CD4-positive, alpha-beta T cell (primary cell): Measurements from ENCODE around the gene LENG1. TPM values are rescaled to one million over a fixed set of nuclear protein-coding genes. Genes with fewer than 3 reads are reported as not detected.

ENCODE experiments used
- ATAC-seq: fragments of 200-7000 bp; cut with Tn5 transposase; one replicate; pipeline ENCODE4 v1.10.0; 2022; ENCODE audit warnings: mild to moderate bottlenecking; ENCODE audit not compliant: poor library complexity
- CTCF ChIA-PET: fragments of 350-600 bp; sonication (Branson Sonifier 250); formaldehyde crosslinking; loops from one replicate; lab custom pipeline; 2021; ENCODE audit warnings: antibody characterized with exemption, inconsistent platforms; lab: Charles Lee
- POLR2A ChIA-PET: fragments of 350-600 bp; sonication (Branson Sonifier 250); formaldehyde crosslinking; loops from one replicate; lab custom pipeline; 2021; ENCODE audit warnings: antibody characterized with exemption, inconsistent platforms; lab: Charles Lee
- DNase-seq, 14 experiments: peaks; one replicate each; pipeline ENCODE4 v3.0.0-alpha.2; 2013 to 2020; ENCODE audit warnings: mixed read lengths in 2 of 14
- H3K27ac ChIP-seq, 2 donors: one replicate each; pipeline versions ENCODE4 v1.5.1 to v1.7.0; 2013; ENCODE audit warnings: low read length in 2 of 2, low read depth in 1 of 2, mild to moderate bottlenecking in 1 of 2
- H3K27me3 ChIP-seq, 2 experiments: 1 replicate in 1 of 2; 2 replicates in 1 of 2; pipeline versions ENCODE4 v1.6.1 to v1.7.0; 2013; ENCODE audit warnings: low read length in 2 of 2, control low read depth in 1 of 2, mild to moderate bottlenecking in 1 of 2, moderate library complexity in 1 of 2; ENCODE audit not compliant: insufficient read depth in 2 of 2, control insufficient read depth in 1 of 2
- H3K36me3 ChIP-seq: one replicate; pipeline ENCODE4 v1.6.1; 2013; ENCODE audit warnings: low read length, control low read depth; ENCODE audit not compliant: insufficient read depth
- H3K4me1 ChIP-seq: one replicate; pipeline ENCODE4 v1.6.1; 2013; ENCODE audit warnings: low read length, control low read depth; ENCODE audit not compliant: insufficient read depth
- H3K4me3 ChIP-seq: one replicate; pipeline ENCODE4 v1.5.1; 2013; ENCODE audit warnings: mild to moderate bottlenecking, low read length, moderate library complexity
- H3K9me3 ChIP-seq, 2 experiments: 1 replicate in 1 of 2; 2 replicates in 1 of 2; pipeline versions ENCODE4 v1.6.1 to v1.7.0; 2013; ENCODE audit warnings: low read length in 2 of 2, mild to moderate bottlenecking in 2 of 2, control low read depth in 1 of 2, moderate library complexity in 1 of 2; ENCODE audit not compliant: control insufficient read depth in 1 of 2, insufficient read depth in 1 of 2
- H3K27ac Mint-ChIP-seq: one replicate; pipeline ENCODE4 v1.8.0; 2020; ENCODE audit warnings: mixed read lengths
- H3K27me3 Mint-ChIP-seq: one replicate; pipeline ENCODE4 v1.8.0; 2021; ENCODE audit warnings: mixed read lengths
- H3K36me3 Mint-ChIP-seq: one replicate; pipeline ENCODE4 v1.8.0; 2021; ENCODE audit warnings: low read depth, mixed read lengths
- H3K4me1 Mint-ChIP-seq: one replicate; pipeline ENCODE4 v1.8.0; 2021; ENCODE audit warnings: low read depth, mixed read lengths
- H3K4me3 Mint-ChIP-seq: one replicate; pipeline ENCODE4 v1.8.0; 2020; ENCODE audit warnings: mild to moderate bottlenecking, mixed read lengths
- H3K9me3 Mint-ChIP-seq: one replicate; pipeline ENCODE4 v1.8.0; 2020; ENCODE audit warnings: mixed read lengths
- CTCF ChIP-seq: fragments of 200-600 bp; IDR thresholded peaks from one replicate; pipeline ENCODE4 v1.8.0; 2022; ENCODE audit warnings: antibody characterized with exemption, mild to moderate bottlenecking
- intact Hi-C, 2 experiments: fragments of 100-400 bp; cut with DNase I in 1 of 2; cut with micrococcal nuclease in 1 of 2; formaldehyde crosslinking; loops; one replicate each; pipeline versions ENCODE4 v1.15.1 to v1.9.0; 2023 to 2025; cut with DNase I, micrococcal nuclease
- total RNA-seq, 174 experiments: library from RNA in 2 of 174; stranded (reverse) in 2 of 174; gene quantifications; one replicate each; pipeline ENCODE4 v1.2.3 and lab custom pipeline; 2021 to 2026

The LENG1 gene
- total RNA-seq, 2 experiments from 2014 or later: 14.4 to 16.0 TPM

- no peak overlapping the region for H3K27ac Mint-ChIP-seq
- H3K27ac ChIP-seq: no peak overlapping the region
- no peak for TF ChIP-seq CTCF
These were observed 8.0 kb downstream of the LENG1 start for GRCh38 chr19:54151362-54152035.

GRCh38 chr19:54149021-54149812 lies 10.3 kb downstream of the LENG1 start:
- H3K9me3 ChIP-seq: no peaks in the 10 kb centered on the region
- H3K27ac Mint-ChIP-seq: no peak overlapping the region
- no peak overlapping the region for H3K4me3 Mint-ChIP-seq
- H3K27me3 ChIP-seq: no peaks in the 10 kb centered on the region
- ChIA-PET POLR2A (interaction anchor here (1.4 to 2.8 kb wide), 2 partner anchors 10 to 12 kb away, joined by 3 to 20 read pairs; partner anchors contain the start of genes CNOT3 and LENG1), CTCF (no interaction called here)
- peaks cover 15% of the 10 kb centered on the region for H3K4me1 Mint-ChIP-seq
- ATAC-seq (no peak), DNase-seq (no peak)
- intact Hi-C loops: no loop called here
- H3K4me1 ChIP-seq: peaks cover 13% of the 10 kb centered on the region
- no peaks in the 10 kb centered on the region for H3K9me3 Mint-ChIP-seq
- H3K36me3 Mint-ChIP-seq: peaks cover 91% of the 10 kb centered on the region
- H3K36me3 ChIP-seq: peaks cover 92% of the 10 kb centered on the region
- no peak for TF ChIP-seq CTCF
- no peak overlapping the region for H3K4me3 ChIP-seq
- H3K27ac ChIP-seq: no peak overlapping the region
- H3K27me3 Mint-ChIP-seq: no peaks in the 10 kb centered on the region

More at GRCh38 chr19:54151362-54152035, 8.0 kb downstream of the LENG1 start:
- Mint-ChIP-seq H3K4me1 (peaks cover 25% of the 10 kb centered on the region), H3K9me3 (no peaks in the 10 kb centered on the region), H3K36me3 (peaks cover 88% of the 10 kb centered on the region), H3K27me3 (no peaks in the 10 kb centered on the region), H3K4me3 (no peak overlapping the region)
- POLR2A ChIA-PET: interaction anchor here (1.0 to 2.8 kb wide), 3 partner anchors 8 to 15 kb away, joined by 3 to 20 read pairs (median 9); partner anchors contain the start of genes CNOT3 and LENG1
- CTCF ChIA-PET: no interaction called here
- intact Hi-C loops: no loop called here
- DNase-seq (no peak), ATAC-seq (no peak)
- H3K9me3 ChIP-seq: no peaks in the 10 kb centered on the region
- H3K4me3 ChIP-seq: no peak overlapping the region
- peaks cover 35% of the 10 kb centered on the region for H3K4me1 ChIP-seq
- peaks cover 92% of the 10 kb centered on the region for H3K36me3 ChIP-seq
- no peaks in the 10 kb centered on the region for H3K27me3 ChIP-seq

GRCh38 chr19:54148158-54148557 lies 11.4 kb downstream of the LENG1 start:
- H3K4me3 ChIP-seq: no peak overlapping the region
- Mint-ChIP-seq H3K4me1 (peaks cover 4% of the 10 kb centered on the region), H3K4me3 (no peak overlapping the region), H3K9me3 (no peaks in the 10 kb centered on the region), H3K36me3 (peaks cover 91% of the 10 kb centered on the region), H3K27me3 (no peaks in the 10 kb centered on the region), H3K27ac (no peak overlapping the region)
- peaks cover 92% of the 10 kb centered on the region for H3K36me3 ChIP-seq
- no peak for TF ChIP-seq CTCF
- H3K9me3 ChIP-seq: no peaks in the 10 kb centered on the region
- peaks cover 2% of the 10 kb centered on the region for H3K4me1 ChIP-seq
- ChIA-PET POLR2A (interaction anchor here (1.1 kb wide), 1 partner anchor 11 kb away, joined by 6 read pairs; the partner anchor contains the start of gene CNOT3), CTCF (no interaction called here)
- DNase-seq: no peak
- H3K27ac ChIP-seq: peak overlapping the region in 1 of 2 donors; percentile 10
- no peak for ATAC-seq
- intact Hi-C loops: no loop called here
- no peaks in the 10 kb centered on the region for H3K27me3 ChIP-seq
